DMS53 treated with DMSO at 0.1 percent for 48 hours (cell line): ENCODE data around the gene TMPRSS11D.

Experiments used
- DNase-seq: peaks from one replicate; lab custom pipeline; 2025; ENCODE audit not compliant: unreplicated experiment; lab: John Stamatoyannopoulos, UW

Gene TMPRSS11D, protein sequence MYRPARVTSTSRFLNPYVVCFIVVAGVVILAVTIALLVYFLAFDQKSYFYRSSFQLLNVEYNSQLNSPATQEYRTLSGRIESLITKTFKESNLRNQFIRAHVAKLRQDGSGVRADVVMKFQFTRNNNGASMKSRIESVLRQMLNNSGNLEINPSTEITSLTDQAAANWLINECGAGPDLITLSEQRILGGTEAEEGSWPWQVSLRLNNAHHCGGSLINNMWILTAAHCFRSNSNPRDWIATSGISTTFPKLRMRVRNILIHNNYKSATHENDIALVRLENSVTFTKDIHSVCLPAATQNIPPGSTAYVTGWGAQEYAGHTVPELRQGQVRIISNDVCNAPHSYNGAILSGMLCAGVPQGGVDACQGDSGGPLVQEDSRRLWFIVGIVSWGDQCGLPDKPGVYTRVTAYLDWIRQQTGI

DNA sequence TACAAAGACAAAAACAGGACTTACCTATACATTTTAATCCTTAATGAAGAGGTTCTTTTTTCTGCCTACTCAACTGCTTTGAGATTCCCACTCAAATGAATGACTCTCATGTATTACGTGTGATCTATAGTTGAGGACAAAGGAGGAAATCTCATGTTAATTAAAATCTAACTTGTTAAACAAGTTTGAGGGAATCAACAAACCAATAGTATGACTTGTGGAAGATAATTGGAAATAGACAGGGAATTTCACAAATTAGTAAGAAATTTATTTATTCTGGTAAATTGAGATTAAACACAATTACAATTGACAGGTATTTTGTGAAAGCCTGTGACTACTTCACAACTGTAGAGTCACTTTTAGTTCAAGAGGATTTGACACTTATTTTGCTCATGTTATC lies at the start of gene TMPRSS11D:
TSS of gene TMPRSS11D (minus strand) at position 101 of the 400 bp plus-strand sequence. CDS start at position 32, 69 bp downstream.
- no peak for DNase-seq

DNA sequence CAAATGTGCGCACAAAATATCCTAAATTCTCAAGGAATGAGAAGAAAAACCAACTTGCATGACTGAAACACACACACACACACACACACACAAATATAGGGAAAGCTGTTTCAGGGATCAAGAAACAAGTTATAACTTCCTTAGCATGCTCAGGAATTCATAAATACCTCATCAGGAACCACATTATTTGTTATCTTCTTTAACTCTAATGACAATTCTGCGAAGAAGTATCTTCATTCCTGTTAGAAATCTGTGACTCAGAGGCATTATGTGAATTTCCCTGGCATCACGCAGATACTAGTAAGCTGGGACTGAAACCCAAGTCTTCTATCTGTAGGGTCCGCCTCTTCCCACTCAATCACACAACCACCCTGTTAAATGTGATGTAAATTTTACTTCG lies 49.2 kb upstream of the TMPRSS11D start:
- no peak for DNase-seq

DNA sequence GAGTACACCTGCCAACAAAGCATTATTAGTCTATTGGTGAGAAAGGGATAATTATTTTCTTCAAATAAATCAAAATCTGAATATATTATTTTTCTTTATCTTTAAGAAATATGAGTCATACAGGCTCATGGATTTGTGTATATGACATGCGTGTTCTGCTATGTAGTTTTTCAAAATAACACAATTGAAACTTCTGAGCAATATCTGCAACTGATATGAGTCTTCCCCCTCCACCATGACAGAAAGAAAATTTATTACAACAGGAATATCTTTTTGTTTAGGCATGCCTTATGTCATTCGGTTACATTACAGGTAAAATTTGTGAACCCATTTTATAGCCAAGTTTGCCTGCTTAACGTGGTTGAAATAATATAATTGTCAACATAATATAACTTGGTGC lies 47.5 kb upstream of the TMPRSS11D start:
- DNase-seq, result no peak

DNA sequence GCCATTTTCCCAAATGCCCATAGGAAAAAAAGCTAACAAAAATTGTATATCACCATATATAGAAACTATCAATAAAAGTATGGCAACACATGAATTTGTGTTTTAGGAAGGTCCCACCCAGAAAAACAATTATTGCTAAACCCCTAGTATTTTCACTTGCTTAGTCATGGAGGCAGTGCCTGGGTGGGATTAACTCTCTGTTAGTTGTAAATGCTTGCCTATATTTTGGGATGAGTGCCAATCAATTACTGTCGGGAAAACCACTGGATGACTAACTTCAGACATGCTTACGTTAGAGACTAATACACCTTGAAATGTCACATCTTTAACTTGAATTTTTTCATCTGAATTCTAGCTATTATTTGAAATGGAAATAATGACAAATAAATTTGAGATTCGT lies 45.6 kb upstream of the TMPRSS11D start:
- no peak for DNase-seq

DNA sequence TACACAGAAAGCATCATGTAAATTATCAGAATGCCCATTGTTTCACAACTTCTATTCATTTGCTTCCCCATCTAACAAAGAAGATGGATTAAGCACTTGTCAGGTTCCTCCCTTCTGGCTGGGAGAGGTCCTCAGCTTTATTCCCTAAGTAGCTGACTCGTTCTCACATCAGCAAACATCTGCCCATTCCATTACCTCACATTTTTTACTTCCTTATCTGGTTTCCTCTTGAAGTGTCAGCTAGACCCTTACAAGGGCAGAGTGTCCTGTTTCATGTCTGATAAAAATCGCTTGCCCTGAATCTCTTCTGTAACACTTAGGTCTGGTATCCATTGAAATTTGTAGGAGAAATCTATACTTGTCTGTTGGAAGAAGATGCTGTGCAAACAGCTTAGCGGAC lies 44.7 kb upstream of the TMPRSS11D start:
- DNase-seq, result peak; percentile 35

DNA sequence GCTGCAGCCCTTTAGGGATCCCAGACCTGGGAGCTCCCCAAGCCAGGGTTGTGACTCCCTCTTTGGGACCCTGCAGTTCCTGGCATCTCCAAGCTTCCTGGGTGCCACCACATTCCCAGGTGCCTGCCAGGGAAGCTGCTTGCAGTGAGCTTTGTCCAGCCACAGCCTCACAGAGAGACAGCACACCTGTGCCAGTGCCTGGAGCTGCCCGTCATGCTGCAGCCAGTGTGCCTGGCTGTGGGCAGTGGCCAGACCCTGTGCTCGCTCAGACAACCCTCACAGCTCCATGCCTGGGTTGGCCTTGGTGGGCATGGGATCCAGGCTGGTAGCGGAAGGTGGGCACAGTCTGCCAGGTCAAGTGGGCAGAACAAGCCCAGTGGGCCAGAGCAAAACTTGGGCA lies 43.4 kb upstream of the TMPRSS11D start:
- no peak for DNase-seq

DNA sequence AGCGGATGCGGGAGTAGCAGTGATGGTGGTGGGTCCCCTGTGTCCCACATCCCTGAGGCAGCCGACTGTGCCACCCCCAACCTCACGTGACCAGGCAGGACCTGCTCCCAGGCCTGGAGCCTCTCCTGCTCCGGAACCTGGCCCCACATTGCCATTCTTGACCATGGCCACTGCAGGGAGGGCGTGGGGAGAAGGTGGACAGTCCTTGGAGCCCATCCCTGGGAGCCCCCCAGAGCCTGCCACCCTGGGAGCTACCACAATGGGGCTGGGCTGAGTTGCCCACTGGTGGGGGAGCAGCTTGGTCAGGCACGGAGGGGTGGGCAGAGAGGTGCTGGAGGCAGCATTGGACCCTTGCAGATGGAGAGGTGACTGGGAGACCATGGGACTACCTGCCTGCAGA lies 42.7 kb upstream of the TMPRSS11D start:
- DNase-seq, result no peak

DNA sequence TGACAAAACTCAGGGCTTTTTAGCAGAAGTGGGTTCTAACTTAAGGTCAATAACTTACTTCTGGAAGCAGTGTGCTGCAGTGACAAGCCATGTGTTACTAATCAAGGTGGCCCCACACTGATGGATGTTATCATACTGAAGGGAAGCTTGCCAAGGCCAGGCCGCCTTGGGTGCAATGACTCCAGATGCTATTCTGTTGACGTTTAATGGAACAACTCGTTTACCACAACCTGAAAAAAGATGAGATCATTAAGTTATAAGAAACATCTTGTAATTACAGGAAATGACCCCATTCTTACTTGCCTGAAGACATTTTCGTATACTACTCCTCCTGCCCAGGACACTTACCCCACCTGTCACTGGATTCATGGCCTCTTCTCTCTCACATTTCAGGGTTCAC lies 38.9 kb upstream of the TMPRSS11D start:
- DNase-seq, result no peak

DNA sequence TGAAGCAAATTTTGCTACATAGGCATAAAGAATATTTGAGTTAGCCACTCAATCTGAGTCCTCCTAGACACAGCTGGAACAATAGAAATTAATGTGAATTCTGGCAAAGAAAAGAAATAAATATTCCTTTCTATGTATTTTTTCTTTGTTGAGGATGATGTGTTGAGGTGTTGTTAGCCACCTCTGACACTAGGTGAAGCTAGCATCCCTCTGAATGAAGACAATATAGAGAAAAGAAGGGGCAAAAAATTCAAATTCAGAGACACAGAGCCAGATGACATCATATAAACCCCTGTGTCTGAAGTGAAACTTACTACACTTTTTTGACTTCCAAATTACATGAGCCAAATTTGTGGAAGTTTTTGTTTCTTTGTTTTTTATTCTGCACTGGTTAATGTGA lies 34.6 kb upstream of the TMPRSS11D start:
- peak; percentile 2 for DNase-seq

DNA sequence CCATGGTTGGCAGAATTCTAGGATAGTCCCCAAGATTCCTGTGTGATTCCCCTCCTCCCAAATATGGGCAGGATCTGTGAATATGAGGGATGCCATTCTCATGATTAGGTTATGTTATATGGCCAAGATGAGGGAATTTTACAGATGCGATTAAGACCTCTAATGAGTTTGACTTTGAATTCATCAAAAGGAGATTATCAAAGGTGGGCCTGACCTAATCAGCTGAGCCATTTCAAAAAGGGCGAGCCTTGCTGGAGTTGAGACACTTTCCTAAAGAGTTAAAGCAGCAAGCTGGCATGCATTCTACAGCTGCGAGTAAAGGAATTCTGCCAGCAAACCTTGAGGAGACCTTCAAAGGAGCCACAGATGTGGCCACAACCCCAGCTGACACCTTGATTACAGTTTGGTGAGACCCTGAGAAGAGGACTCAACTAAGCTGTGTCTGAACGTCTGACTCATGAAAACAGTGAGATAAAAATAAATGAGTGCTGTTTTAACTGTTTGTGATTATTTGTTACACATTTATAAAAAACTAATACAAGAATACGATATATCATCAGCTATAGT lies 31.7 kb upstream of the TMPRSS11D start:
- DNase-seq, result no peak

DNA sequence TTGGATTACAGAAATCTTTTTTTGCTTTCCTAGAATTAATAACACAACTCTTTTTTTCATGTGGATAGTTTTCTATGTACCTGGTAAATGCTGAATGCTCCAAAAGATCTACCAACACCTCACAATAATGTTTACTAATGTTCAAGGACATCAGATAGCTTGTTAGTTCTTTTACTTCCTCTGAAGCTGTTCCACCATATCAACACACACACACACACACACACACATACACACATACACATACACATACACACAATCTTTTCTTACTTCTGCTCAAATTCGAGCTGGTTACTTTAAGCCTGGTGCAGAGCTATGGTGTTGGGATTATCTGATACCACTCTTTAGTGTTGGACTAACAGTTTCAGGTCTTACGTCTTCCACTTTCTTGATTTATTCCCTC lies 28.3 kb upstream of the TMPRSS11D start:
- DNase-seq, result no peak

DNA sequence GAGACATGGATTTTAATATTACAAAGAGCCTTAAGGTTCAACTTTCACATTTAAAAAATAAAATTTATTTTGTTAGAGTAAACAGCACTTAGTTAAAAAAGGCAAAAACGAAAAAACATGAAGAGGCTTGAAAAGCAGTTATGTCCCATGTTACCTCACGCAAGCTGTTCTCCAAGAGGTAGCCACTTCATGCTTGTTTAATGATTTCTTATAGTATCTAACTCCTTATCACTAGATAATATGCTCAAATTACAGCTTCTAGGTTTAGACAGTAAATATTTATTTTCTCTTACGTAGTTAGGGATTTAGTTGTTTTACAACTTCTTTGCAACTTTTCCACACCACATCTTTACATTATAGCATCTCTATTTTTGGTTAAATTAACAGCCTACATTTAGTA lies 27.8 kb upstream of the TMPRSS11D start:
- DNase-seq, result no peak

DNA sequence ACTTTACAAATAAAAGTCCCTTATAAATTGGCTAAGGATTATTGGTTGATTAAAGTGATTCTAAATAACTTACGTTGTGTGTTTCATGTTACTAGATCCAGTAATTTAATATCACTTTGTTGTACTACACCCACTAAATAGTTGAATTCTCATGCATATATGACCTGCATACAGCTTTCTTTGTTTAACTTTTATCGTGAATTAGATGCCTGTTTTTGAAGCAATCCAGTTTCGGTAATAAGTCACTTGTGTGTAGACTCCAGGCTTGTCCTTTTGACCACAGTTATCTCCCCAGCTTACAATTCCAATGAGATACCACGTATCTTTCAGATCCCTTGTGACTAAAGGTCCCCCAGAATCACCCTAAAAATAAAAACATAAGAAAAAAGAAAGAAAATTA lies 27.3 kb upstream of the TMPRSS11D start:
- DNase-seq, result no peak

DNA sequence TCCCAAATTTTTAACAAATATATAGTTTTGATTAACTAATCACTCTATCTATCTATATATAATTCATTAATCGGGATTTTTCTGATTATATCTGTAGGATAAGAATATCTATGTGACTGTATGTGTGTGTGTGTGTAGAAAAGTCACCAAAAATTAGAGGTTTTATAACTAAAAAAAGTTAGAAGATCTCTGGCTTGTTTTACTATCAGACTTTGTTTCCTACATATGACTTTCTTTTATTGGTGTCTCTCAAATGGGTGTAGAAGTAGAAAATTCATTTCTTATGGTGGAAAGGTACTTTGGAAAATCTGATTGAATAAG lies 26.7 kb upstream of the TMPRSS11D start:
- no peak for DNase-seq

DNA sequence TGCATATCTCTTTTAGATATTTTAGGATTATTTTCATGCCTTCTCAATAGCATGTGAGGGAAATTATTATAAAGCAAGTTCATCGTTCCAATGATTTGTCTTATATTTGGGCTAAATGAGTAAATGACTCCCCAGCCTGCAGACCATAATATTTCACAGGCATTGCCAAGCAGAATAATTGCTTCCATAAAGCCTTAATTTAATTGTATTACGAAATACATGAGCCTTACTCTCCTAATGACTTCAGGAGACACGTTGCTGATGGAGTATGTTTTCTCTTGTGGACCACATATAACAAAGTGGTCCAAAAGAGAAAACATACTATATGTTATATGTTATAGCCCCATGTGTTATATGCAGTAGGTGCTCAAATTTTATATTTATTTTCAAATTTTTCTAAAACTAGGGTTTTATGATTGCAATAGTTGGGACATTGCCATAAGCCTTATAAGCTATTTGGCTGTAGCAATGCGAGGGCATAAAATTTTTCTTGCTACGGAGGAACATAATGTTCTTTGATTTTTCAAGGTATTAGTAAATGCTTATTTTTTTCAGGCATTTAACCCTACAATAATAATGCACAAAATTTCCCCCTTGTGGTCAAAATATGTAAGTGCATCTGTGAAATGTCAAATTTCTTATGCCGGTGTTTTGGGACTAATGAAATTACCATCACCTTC lies 26.2 kb upstream of the TMPRSS11D start:
- DNase-seq, result no peak

DNA sequence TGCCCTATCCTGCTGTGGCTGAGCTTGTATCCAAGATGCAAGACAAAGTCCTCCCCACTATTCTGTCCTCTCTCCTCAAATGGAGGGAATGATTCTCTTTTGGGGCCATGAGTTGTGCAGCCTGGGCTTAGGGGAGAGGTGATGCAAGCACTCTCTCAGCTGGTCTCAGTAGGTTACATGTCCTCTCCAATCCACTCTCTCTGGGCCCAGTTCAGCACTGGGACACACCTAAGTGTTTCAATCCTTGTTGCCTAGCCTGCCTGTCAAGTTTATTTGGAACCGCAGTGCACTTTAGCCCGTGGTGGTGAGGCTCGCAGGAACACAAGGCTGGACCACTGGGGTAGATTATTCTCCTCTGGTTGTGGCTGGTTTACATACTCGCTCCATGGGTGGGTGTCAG lies 23.8 kb upstream of the TMPRSS11D start:
- DNase-seq, result no peak

DNA sequence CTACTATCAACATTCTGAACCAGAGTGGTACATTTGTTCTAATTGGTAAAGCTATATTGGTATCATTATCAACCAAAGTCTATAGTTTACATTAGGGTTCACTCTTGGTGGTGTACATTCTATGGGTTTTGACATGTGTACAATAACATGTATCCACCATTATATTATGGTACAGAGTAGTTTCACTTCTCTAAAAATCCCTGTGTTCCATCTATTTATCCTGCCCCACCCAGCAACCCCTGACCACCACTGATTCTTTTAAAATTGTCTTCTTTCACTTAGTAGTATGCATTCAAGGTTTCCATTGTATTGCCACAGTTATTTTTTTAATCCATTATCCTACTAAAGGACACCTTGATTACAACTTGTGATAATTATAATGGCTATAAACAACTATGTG lies 15.3 kb upstream of the TMPRSS11D start:
- DNase-seq, result no peak

DNA sequence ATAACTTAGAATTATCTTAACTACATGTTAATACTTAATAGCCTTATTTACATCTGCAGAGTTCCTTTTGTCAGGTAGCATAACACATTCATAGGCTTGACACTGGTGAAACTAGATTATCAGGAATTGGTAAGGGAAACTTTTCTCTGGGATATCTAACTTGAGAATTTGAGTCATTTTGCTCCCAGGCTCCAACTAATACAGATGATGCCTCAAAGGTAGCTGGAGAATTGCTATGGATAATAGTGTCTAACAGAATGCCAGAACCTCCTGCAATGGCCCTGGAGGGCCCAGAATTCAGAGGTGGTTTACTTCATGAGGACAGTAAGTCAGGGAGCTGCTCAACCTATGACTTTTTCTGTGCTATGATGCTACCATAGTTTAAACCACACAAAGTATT lies 13.9 kb upstream of the TMPRSS11D start:
- DNase-seq, result no peak

DNA sequence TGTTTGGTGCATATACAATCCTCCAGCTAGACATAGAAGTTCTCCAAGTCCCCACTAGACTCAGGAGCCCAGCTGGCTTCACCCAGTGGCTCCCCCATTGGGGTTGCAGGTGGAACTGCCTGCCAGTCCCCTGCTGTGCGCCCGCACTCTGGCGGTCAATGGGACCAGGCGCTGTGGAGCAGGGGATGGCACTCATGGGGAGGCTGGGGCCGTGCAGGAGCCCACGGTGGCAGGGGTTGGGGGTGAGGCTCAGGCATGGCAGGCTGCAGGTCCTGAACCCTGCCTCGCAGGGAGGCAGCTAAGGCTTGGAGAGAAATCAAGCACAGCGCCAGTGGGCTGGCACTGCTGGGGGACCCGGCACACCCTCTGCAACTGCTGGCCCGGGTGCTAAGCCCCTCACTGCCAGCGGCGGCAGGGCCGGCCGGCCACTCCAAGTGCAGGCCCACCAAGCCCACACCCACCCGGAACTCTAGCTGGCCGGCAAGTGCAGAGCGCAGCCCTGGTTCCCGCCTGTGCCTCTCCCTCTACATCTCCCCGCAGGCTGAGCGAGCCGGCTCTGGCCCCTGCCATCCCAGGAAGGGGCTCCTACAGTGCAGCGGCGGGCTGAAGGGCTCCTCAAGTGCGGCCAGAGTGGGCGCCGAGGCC lies 12.7 kb upstream of the TMPRSS11D start:
- DNase-seq, result no peak

DNA sequence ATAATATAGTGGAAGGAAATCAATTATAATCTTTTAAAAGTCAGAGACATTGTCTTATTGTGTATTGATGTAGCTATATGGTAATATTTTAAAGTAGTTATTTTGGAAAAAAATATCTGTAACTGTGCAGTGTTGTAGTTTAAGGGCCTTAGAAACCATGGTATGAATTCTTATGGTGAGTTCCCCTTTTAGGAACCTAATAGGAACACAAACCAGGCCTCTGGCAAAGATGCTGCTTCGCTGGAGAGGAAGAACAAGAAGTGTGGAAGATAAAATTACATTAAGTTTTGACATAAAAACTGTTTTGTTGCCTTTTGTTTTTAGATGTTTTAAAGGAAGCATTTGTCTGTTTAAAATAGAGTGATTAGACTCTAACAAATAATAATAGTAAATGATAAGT lies 10.9 kb upstream of the TMPRSS11D start:
- no peak for DNase-seq

DNA sequence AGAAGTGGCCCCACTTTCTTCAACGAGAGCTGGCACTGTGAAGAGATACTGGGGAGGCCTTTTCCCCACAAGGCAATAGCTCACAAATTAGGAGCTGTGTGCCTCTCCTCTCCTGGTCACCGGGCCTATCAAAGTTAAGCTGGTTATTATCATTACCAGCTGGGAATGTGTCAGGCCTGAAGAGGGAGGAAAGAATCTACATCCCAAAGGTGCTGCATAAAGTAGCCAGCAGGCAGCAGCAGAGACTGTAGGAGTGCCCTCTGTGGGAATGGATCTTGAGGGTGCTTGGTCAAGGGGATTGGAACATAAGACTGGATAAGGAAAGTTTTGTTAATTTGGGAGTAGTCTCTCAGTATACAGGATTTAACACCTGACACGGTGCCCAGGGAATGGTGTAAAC lies 9.1 kb upstream of the TMPRSS11D start:
- DNase-seq, result no peak

DNA sequence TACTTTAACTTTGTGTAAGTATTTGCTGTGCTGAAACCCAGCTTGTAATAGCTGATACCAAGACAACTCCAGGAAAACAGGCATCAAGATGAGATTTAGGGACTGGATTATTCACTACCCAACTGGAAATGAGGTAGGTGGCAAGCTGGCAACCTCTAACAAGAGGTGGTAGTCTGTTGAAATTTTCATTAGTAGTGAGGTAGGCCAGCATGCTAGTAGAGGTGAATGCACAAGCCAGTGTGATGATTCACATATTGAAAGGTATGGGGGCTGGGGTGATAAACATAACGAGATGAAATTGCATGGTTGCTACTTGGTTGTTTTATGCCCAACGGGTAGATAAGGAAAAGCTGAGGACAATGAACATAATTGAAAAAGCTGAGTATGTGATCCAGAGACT lies 8.5 kb upstream of the TMPRSS11D start:
- DNase-seq, result no peak
